A549 (cell line): ENCODE results near the gene CTIF. TPM values are rescaled to one million over a fixed set of nuclear protein-coding genes. Genes with fewer than 3 reads are reported as not detected.

Experiments
- ATAC-seq, 2 experiments: fragments of 200-7000 bp in 1 of 2; fragments of >200 bp in 1 of 2; cut with Nextera tagmentation in 1 of 2; cut with Tn5 transposase in 1 of 2; 3 replicates each; pipeline versions ENCODE4 v1.8.0 to v1.9.1; 2018 to 2020; ENCODE audit warnings: mild to moderate bottlenecking in 1 of 2, moderate library complexity in 1 of 2
- CTCF ChIA-PET: fragments of 300-600 bp; sonication (Branson Sonifier 250); formaldehyde crosslinking; extraction: SDS; loops from one replicate; lab custom pipeline; 2021; ENCODE audit warnings: antibody characterized with exemption, inconsistent platforms; lab: Yijun Ruan, JAX
- POLR2A ChIA-PET: fragments of 350-600 bp; formaldehyde crosslinking; extraction: SDS; loops from one replicate; lab custom pipeline; 2021; ENCODE audit warnings: antibody characterized with exemption, inconsistent platforms; lab: Yijun Ruan, JAX
- DNase-seq, 2 experiments: peaks; one replicate each; pipeline versions ENCODE4 v3.0.0 to v3.0.0-alpha.2; 2011 to 2016; ENCODE audit warnings: low read depth in 1 of 2, low spot score in 1 of 2
- FAIRE-seq: peaks from 2 replicates; lab custom pipeline; 2011; peaks lifted over from hg19 to GRCh38; lab: Jason Lieb, UNC
- H3K27ac ChIP-seq, 2 experiments: fragments of >200 bp; sonication (Bioruptor Twin); formaldehyde crosslinking; 3 replicates each; pipeline ENCODE4 v1.5.1; 2016 to 2017
- H3K4me1 ChIP-seq: fragments of >200 bp; sonication (Bioruptor Twin); formaldehyde crosslinking; 3 replicates; pipeline ENCODE4 v1.6.1; 2016
- H3K4me2 ChIP-seq: fragments of >200 bp; sonication (Bioruptor Twin); formaldehyde crosslinking; 3 replicates; pipeline ENCODE4 v1.6.1; 2016
- H3K4me3 ChIP-seq: fragments of >200 bp; sonication (Bioruptor Twin); formaldehyde crosslinking; 3 replicates; pipeline ENCODE4 v1.5.1; 2016
- H3K9me3 ChIP-seq: fragments of >200 bp; sonication (Bioruptor Twin); formaldehyde crosslinking; 3 replicates; pipeline ENCODE4 v1.6.1; 2016
- CBX2 ChIP-seq: fragments of 200-600 bp; sonication (generic); IDR thresholded peaks from 2 replicates; pipeline ENCODE4 v1.6.1; 2016; ENCODE audit warnings: low read depth, mild to moderate bottlenecking, borderline replicate concordance
- CHD4 ChIP-seq: fragments of 200-600 bp; sonication (generic); IDR thresholded peaks from 2 replicates; pipeline ENCODE4 v1.6.1; 2016; ENCODE audit warnings: antibody characterized with exemption, mild to moderate bottlenecking, borderline replicate concordance
- EHMT2 ChIP-seq: fragments of 200-600 bp; sonication (generic); IDR thresholded peaks from 2 replicates; pipeline ENCODE4 v1.6.1; 2016; ENCODE audit warnings: antibody characterized with exemption, low read depth, mild to moderate bottlenecking, moderate library complexity
- FOSL2 ChIP-seq, 2 experiments: fragments of 450-650 bp in 1 of 2; fragments of >200 bp in 1 of 2; sonication (Bioruptor Twin) in 1 of 2; formaldehyde crosslinking; IDR thresholded peaks; 2 replicates each; pipeline versions ENCODE4 v1.5.0 to v1.6.1; 2016 to 2020; ENCODE audit warnings: mild to moderate bottlenecking in 1 of 2, moderate library complexity in 1 of 2
- FOXS1 ChIP-seq: fragments of 250-450 bp; sonication (Bioruptor Pico); IDR thresholded peaks from 2 replicates; pipeline ENCODE4 v1.5.0; 2020; ENCODE audit warnings: mild to moderate bottlenecking, moderate library complexity
- GATA3 ChIP-seq: IDR thresholded peaks from 2 replicates; pipeline ENCODE4 v1.6.1; 2012; ENCODE audit warnings: borderline replicate concordance
- HEYL ChIP-seq: fragments of 250-450 bp; sonication (Bioruptor Pico); IDR thresholded peaks from 2 replicates; pipeline ENCODE4 v1.8.0; 2021; ENCODE audit warnings: mild to moderate bottlenecking, moderate library complexity
- HOXA7 ChIP-seq: fragments of 250-450 bp; sonication (Bioruptor Pico); IDR thresholded peaks from 2 replicates; pipeline ENCODE4 v1.5.0; 2020; ENCODE audit warnings: mild to moderate bottlenecking, moderate library complexity
- HOXB13 ChIP-seq: fragments of 250-450 bp; sonication (Bioruptor Pico); IDR thresholded peaks from 2 replicates; pipeline ENCODE4 v1.5.0; 2020; ENCODE audit warnings: low read depth, mild to moderate bottlenecking, moderate library complexity
- JUN ChIP-seq, 2 experiments: fragments of >200 bp; sonication (Bioruptor Twin); formaldehyde crosslinking; IDR thresholded peaks; 2 replicates in 1 of 2; 3 replicates in 1 of 2; pipeline ENCODE4 v1.6.1; 2016 to 2017
- NFE2L2 ChIP-seq: fragments of 150-350 bp; conservative IDR thresholded peaks from 2 replicates; pipeline ENCODE4 v1.6.1; 2014; ENCODE audit warnings: low read length
- RCOR1 ChIP-seq: fragments of 150-350 bp; IDR thresholded peaks from 2 replicates; pipeline ENCODE4 v1.6.1; 2014; ENCODE audit warnings: antibody characterized with exemption, low read length, low read depth
- SMC3 ChIP-seq: fragments of >200 bp; sonication (Bioruptor Twin); formaldehyde crosslinking; IDR thresholded peaks from 3 replicates; pipeline ENCODE4 v1.6.1; 2018; ENCODE audit warnings: inconsistent platforms
- SREBF2 ChIP-seq: fragments of 450-650 bp; IDR thresholded peaks from 2 replicates; pipeline ENCODE4 v1.6.1; 2014; ENCODE audit warnings: mild to moderate bottlenecking, moderate library complexity
- ZFP36 ChIP-seq: fragments of 450-650 bp; IDR thresholded peaks from 2 replicates; pipeline ENCODE4 v1.6.1; 2014; ENCODE audit warnings: borderline replicate concordance; ENCODE audit not compliant: partially characterized antibody
- WGBS: methylation state at CpG from one replicate; pipeline ENCODE4 v1.1.6; 2017; ENCODE audit errors: missing lambda C conversion rate; 5-methylcytosine and 5-hydroxymethylcytosine counted together
- polyA plus RNA-seq, 4 experiments: library from polyadenylated mRNA; depleted of rRNA in 3 of 4; stranded (reverse); fragments of >200 nt; fragmentation: RNase III in 1 of 4; extraction: RNeasy Plus Mini Kit Qiagen cat#74134 plus additional on column Dnase treatment in 1 of 4; gene quantifications; 2 replicates in 3 of 4; 3 replicates in 1 of 4; pipeline ENCODE4 v1.2.3, GENCODE V29; 2011 to 2017
- TF ChIP-seq, protein P1 (sequence below): IDR thresholded peaks from 2 replicates; pipeline ENCODE4 v1.6.1; 2012
- TF ChIP-seq, protein P2 (sequence below): IDR thresholded peaks from 2 replicates; pipeline ENCODE4 v1.6.1; 2012; ENCODE audit warnings: low read depth, borderline replicate concordance
- TF ChIP-seq, protein P3 (sequence below): fragments of 250-450 bp; sonication (Bioruptor Pico); IDR thresholded peaks from 2 replicates; pipeline ENCODE4 v1.5.0; 2021; ENCODE audit warnings: mild to moderate bottlenecking, moderate library complexity, borderline replicate concordance
- TF ChIP-seq, protein P4 (sequence below): fragments of 450-650 bp; IDR thresholded peaks from 2 replicates; pipeline ENCODE4 v1.6.1; 2014; ENCODE audit warnings: antibody characterized with exemption
- TF ChIP-seq, protein P5 (sequence below): IDR thresholded peaks from 2 replicates; pipeline ENCODE4 v1.6.1; 2012
- TF ChIP-seq, protein P6 (sequence below): fragments of 250-450 bp; sonication (Bioruptor Pico); IDR thresholded peaks from 2 replicates; pipeline ENCODE4 v1.5.0; 2020; ENCODE audit warnings: low read depth, mild to moderate bottlenecking, moderate library complexity
- TF ChIP-seq, protein P7 (sequence below): fragments of 150-350 bp; IDR thresholded peaks from 2 replicates; pipeline ENCODE4 v1.6.1; 2014; ENCODE audit warnings: low read depth, mild to moderate bottlenecking, low read length

The CTIF gene
- polyA plus RNA-seq, 2 of the 4 experiments (the other 2 are of a cell fraction): 17.0 to 24.7 TPM

DNA sequence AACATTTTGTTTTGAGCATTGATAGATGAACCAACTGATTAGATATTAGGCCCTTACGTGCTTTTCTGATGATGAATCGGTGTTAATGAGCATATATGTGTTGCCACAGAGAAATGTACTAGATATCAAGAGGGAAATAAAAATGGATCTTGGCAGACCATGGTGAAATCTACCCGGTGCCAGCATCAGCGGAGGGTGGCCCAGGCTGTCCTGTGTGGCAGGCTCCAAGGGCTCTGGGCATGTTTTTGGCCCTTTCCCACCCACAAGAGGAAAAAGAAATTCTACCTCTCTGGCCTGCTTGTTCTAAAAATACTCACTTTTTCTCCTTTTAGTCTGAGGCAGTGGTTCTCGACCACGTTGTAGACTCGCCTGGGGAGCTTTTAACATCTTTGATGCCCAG, 154.2 kb downstream of the CTIF start:
- Histone ChIP-seq H3K4me2 (no peak overlapping the region), H3K27ac (peak overlapping the region; percentile 48 to 74; a peak in 4 of 6 replicates), H3K4me3 (no peak overlapping the region), H3K4me1 (peaks cover 11% of the 10 kb centered on the region), H3K9me3 (no peaks in the 10 kb centered on the region)
- ATAC-seq (no peak), FAIRE-seq (no peak), DNase-seq (no peak)
- CTCF ChIA-PET: interaction anchor here (1.1 kb wide), 2 partner anchors 16 to 722 kb away, joined by 3 to 4 read pairs; no protein-coding TSS in a partner anchor
- WGBS: 97% methylated on average over 7 of the region's 7 CpGs
- no peak for TF ChIP-seq EHMT2
- TF ChIP-seq JUN (IDR thresholded peaks at IDR 0.05): no peak
- TF ChIP-seq CBX2: no peak
- TF ChIP-seq, protein P1, sequence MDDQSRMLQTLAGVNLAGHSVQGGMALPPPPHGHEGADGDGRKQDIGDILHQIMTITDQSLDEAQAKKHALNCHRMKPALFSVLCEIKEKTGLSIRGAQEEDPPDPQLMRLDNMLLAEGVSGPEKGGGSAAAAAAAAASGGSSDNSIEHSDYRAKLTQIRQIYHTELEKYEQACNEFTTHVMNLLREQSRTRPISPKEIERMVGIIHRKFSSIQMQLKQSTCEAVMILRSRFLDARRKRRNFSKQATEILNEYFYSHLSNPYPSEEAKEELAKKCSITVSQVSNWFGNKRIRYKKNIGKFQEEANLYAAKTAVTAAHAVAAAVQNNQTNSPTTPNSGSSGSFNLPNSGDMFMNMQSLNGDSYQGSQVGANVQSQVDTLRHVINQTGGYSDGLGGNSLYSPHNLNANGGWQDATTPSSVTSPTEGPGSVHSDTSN: no peak
- TF ChIP-seq, protein P2, sequence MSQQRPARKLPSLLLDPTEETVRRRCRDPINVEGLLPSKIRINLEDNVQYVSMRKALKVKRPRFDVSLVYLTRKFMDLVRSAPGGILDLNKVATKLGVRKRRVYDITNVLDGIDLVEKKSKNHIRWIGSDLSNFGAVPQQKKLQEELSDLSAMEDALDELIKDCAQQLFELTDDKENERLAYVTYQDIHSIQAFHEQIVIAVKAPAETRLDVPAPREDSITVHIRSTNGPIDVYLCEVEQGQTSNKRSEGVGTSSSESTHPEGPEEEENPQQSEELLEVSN: no peak
- TF ChIP-seq SREBF2: no peak
- TF ChIP-seq, protein P3, sequence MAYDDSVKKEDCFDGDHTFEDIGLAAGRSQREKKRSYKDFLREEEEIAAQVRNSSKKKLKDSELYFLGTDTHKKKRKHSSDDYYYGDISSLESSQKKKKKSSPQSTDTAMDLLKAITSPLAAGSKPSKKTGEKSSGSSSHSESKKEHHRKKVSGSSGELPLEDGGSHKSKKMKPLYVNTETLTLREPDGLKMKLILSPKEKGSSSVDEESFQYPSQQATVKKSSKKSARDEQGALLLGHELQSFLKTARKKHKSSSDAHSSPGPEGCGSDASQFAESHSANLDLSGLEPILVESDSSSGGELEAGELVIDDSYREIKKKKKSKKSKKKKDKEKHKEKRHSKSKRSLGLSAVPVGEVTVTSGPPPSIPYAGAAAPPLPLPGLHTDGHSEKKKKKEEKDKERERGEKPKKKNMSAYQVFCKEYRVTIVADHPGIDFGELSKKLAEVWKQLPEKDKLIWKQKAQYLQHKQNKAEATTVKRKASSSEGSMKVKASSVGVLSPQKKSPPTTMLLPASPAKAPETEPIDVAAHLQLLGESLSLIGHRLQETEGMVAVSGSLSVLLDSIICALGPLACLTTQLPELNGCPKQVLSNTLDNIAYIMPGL (CRISPR knock-in tag): no peak
- TF ChIP-seq, protein P4, sequence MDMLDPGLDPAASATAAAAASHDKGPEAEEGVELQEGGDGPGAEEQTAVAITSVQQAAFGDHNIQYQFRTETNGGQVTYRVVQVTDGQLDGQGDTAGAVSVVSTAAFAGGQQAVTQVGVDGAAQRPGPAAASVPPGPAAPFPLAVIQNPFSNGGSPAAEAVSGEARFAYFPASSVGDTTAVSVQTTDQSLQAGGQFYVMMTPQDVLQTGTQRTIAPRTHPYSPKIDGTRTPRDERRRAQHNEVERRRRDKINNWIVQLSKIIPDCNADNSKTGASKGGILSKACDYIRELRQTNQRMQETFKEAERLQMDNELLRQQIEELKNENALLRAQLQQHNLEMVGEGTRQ: no peak
- no peak for TF ChIP-seq GATA3
- TF ChIP-seq, protein P5, sequence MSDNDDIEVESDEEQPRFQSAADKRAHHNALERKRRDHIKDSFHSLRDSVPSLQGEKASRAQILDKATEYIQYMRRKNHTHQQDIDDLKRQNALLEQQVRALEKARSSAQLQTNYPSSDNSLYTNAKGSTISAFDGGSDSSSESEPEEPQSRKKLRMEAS: no peak
- TF ChIP-seq, protein P6, sequence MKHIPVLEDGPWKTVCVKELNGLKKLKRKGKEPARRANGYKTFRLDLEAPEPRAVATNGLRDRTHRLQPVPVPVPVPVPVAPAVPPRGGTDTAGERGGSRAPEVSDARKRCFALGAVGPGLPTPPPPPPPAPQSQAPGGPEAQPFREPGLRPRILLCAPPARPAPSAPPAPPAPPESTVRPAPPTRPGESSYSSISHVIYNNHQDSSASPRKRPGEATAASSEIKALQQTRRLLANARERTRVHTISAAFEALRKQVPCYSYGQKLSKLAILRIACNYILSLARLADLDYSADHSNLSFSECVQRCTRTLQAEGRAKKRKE (CRISPR knock-in tag): no peak
- TF ChIP-seq RCOR1: no peak
- POLR2A ChIA-PET: no interaction called here

DNA sequence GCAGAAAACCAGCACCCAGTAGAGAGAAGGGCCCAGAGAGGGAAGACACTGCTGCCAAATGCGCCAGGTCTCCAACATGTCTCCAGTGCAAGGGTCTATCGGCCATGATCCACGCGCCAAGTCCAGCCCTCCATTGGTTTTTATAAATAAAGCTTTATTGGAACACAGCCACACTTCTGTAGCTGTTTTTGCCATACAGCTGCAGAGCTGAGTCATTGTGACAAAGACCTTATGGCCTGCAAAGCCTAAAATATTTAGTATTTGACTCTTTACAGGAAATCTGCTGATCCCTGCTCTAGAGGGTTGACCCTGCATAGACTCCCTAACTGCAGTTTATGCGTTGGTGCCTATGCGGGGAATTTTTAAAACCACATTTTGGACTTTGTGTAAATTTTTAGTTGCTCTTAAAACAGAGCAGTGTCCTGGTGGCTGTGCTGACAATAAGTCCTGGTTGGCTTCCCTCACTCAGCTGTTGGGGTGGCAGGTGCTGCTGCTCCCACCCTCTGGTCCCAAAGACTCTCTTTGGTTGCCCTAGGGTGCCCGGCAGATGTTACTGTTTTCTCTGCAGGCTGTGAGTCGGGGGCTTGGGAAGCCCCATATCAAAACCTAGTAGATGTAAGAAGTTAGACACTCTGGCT, 154.9 kb downstream of the CTIF start:
- Histone ChIP-seq H3K9me3 (no peaks in the 10 kb centered on the region), H3K4me3 (no peak overlapping the region), H3K27ac (peak overlapping the region; percentile 48 to 74; a peak in 4 of 6 replicates), H3K4me2 (no peak overlapping the region), H3K4me1 (peaks cover 11% of the 10 kb centered on the region)
- ChIA-PET POLR2A (no interaction called here), CTCF (interaction anchor here (1.1 to 1.5 kb wide), 4 partner anchors 17 to 721 kb away, joined by 3 to 4 read pairs (median 3); no protein-coding TSS in a partner anchor)
- FAIRE-seq (no peak), ATAC-seq (no peak), DNase-seq (no peak)
- TF ChIP-seq FOSL2 (IDR thresholded peaks at IDR 0.05) (no peak), FOSL2 (CRISPR knock-in tag; IDR thresholded peaks at IDR 0.05) (no peak), GATA3 (no peak), HOXA7 (CRISPR knock-in tag) (no peak), HOXB13 (no peak), NFE2L2 (no peak), HEYL (CRISPR knock-in tag) (no peak), SMC3 (no peak), CHD4 (no peak), ZFP36 (no peak), FOXS1 (no peak)
- TF ChIP-seq, protein P6 (CRISPR knock-in tag): no peak
- TF ChIP-seq, protein P7, sequence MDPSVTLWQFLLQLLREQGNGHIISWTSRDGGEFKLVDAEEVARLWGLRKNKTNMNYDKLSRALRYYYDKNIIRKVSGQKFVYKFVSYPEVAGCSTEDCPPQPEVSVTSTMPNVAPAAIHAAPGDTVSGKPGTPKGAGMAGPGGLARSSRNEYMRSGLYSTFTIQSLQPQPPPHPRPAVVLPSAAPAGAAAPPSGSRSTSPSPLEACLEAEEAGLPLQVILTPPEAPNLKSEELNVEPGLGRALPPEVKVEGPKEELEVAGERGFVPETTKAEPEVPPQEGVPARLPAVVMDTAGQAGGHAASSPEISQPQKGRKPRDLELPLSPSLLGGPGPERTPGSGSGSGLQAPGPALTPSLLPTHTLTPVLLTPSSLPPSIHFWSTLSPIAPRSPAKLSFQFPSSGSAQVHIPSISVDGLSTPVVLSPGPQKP: no peak
- 89% methylated on average over 8 of the region's 8 CpGs for WGBS
